B cell (primary cell): ENCODE data around the gene CNTN4.

Source experiments
- EZH2 ChIP-seq: IDR thresholded peaks from 2 replicates; pipeline ENCODE4 v1.6.1; 2012; ENCODE audit warnings: borderline replicate concordance, low read depth, mild to moderate bottlenecking, moderate library complexity, low read length; ENCODE audit not compliant: insufficient read depth, poor library complexity, severe bottlenecking
- TF ChIP-seq, protein P1 (sequence below): fragments of 200-600 bp; IDR thresholded peaks from one replicate; pipeline ENCODE4 v1.8.0; 2022; ENCODE audit warnings: antibody characterized with exemption, mild to moderate bottlenecking

DNA sequence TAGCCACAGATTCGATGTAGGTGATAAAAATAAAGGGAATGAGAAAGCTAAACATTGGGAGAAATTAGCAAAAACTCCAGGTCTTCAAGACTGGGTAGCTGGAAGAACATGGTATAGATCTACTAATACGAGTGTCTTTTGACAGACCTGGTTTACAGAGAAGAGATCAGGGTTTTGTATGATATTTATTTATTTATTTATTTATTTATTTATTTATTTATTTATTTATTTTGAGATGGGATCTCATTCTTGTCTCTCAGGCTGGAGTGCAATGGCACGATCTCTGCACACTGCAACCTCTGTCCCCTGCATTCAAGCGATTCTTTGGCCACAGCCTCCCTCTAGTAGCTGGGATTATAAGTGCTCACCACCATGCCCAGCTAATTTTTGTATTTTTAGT is 448.4 kb downstream of the CNTN4 start:
- TF ChIP-seq, protein P1, sequence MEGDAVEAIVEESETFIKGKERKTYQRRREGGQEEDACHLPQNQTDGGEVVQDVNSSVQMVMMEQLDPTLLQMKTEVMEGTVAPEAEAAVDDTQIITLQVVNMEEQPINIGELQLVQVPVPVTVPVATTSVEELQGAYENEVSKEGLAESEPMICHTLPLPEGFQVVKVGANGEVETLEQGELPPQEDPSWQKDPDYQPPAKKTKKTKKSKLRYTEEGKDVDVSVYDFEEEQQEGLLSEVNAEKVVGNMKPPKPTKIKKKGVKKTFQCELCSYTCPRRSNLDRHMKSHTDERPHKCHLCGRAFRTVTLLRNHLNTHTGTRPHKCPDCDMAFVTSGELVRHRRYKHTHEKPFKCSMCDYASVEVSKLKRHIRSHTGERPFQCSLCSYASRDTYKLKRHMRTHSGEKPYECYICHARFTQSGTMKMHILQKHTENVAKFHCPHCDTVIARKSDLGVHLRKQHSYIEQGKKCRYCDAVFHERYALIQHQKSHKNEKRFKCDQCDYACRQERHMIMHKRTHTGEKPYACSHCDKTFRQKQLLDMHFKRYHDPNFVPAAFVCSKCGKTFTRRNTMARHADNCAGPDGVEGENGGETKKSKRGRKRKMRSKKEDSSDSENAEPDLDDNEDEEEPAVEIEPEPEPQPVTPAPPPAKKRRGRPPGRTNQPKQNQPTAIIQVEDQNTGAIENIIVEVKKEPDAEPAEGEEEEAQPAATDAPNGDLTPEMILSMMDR = no peak
- no peak for TF ChIP-seq EZH2
